DND-41 (cell line): Measurements from ENCODE around the gene ACSL1.

ENCODE experiments used
- CTCF ChIP-seq: IDR thresholded peaks from 2 replicates; pipeline ENCODE4 v1.5.1; 2012; ENCODE audit warnings: borderline replicate concordance, low read length, moderate library complexity, mild to moderate bottlenecking; ENCODE audit not compliant: poor library complexity, severe bottlenecking; ENCODE audit errors: extremely low read depth
- EZH2 ChIP-seq: IDR thresholded peaks from 3 replicates; pipeline ENCODE4 v1.6.1; 2012; ENCODE audit warnings: borderline replicate concordance, low read depth, mild to moderate bottlenecking, moderate library complexity, low read length, inconsistent platforms; ENCODE audit not compliant: severe bottlenecking

DNA sequence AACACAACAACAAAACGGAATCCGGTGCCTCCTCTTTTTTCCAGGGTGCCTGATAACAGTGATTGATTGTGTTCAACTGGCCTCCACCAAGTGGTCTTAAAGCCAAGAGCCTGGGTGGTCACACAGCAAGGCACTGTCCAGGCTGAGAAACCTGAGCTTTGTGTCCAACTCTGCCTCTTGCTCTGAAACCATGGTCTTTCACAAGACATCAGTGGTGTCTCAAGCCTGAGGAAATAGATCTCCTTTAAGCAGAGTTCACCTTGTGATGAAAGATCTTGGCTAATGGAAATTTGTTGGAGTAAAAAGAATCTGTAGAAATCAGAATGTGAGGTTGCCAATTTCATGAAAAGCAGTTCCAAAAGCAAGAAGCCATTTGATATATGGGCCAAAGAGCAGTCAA is 47.3 kb upstream of the ACSL1 start:
- TF ChIP-seq CTCF (no peak), EZH2 (no peak)
